A549 (cell line): Measurements from ENCODE around the gene APMAP. TPM values are rescaled to one million over a fixed set of nuclear protein-coding genes. Genes with fewer than 3 reads are reported as not detected.

ENCODE experiments used
- ATAC-seq, 2 experiments: fragments of 200-7000 bp in 1 of 2; fragments of >200 bp in 1 of 2; cut with Nextera tagmentation in 1 of 2; cut with Tn5 transposase in 1 of 2; 3 replicates each; pipeline versions ENCODE4 v1.8.0 to v1.9.1; 2018 to 2020; ENCODE audit warnings: mild to moderate bottlenecking in 1 of 2, moderate library complexity in 1 of 2
- CTCF ChIA-PET: fragments of 300-600 bp; sonication (Branson Sonifier 250); formaldehyde crosslinking; extraction: SDS; loops from one replicate; lab custom pipeline; 2021; ENCODE audit warnings: antibody characterized with exemption, inconsistent platforms; lab: Yijun Ruan, JAX
- POLR2A ChIA-PET: fragments of 350-600 bp; formaldehyde crosslinking; extraction: SDS; loops from one replicate; lab custom pipeline; 2021; ENCODE audit warnings: antibody characterized with exemption, inconsistent platforms; lab: Yijun Ruan, JAX
- DNase-seq, 2 experiments: peaks; one replicate each; pipeline versions ENCODE4 v3.0.0 to v3.0.0-alpha.2; 2011 to 2016; ENCODE audit warnings: low read depth in 1 of 2, low spot score in 1 of 2
- FAIRE-seq: peaks from 2 replicates; lab custom pipeline; 2011; peaks lifted over from hg19 to GRCh38; lab: Jason Lieb, UNC
- H3K27ac ChIP-seq, 2 experiments: fragments of >200 bp; sonication (Bioruptor Twin); formaldehyde crosslinking; 3 replicates each; pipeline ENCODE4 v1.5.1; 2016 to 2017
- H3K4me1 ChIP-seq: fragments of >200 bp; sonication (Bioruptor Twin); formaldehyde crosslinking; 3 replicates; pipeline ENCODE4 v1.6.1; 2016
- H3K4me2 ChIP-seq: fragments of >200 bp; sonication (Bioruptor Twin); formaldehyde crosslinking; 3 replicates; pipeline ENCODE4 v1.6.1; 2016
- H3K4me3 ChIP-seq: fragments of >200 bp; sonication (Bioruptor Twin); formaldehyde crosslinking; 3 replicates; pipeline ENCODE4 v1.5.1; 2016
- H3K9me3 ChIP-seq: fragments of >200 bp; sonication (Bioruptor Twin); formaldehyde crosslinking; 3 replicates; pipeline ENCODE4 v1.6.1; 2016
- ATOH8 ChIP-seq: fragments of 250-450 bp; sonication (Bioruptor Pico); IDR thresholded peaks from 2 replicates; pipeline ENCODE4 v1.5.0; 2020; ENCODE audit warnings: low read depth, mild to moderate bottlenecking, moderate library complexity
- CBX2 ChIP-seq: fragments of 200-600 bp; sonication (generic); IDR thresholded peaks from 2 replicates; pipeline ENCODE4 v1.6.1; 2016; ENCODE audit warnings: low read depth, mild to moderate bottlenecking, borderline replicate concordance
- CTCF ChIP-seq: fragments of >200 bp; sonication (Bioruptor Twin); formaldehyde crosslinking; IDR thresholded peaks from 3 replicates; pipeline ENCODE4 v1.5.1; 2016
- EHMT2 ChIP-seq: fragments of 200-600 bp; sonication (generic); IDR thresholded peaks from 2 replicates; pipeline ENCODE4 v1.6.1; 2016; ENCODE audit warnings: antibody characterized with exemption, low read depth, mild to moderate bottlenecking, moderate library complexity
- HMGXB4 ChIP-seq: fragments of 250-450 bp; sonication (Bioruptor Pico); IDR thresholded peaks from 2 replicates; pipeline ENCODE4 v1.5.0; 2021; ENCODE audit warnings: mild to moderate bottlenecking, moderate library complexity, borderline replicate concordance
- HOXB13 ChIP-seq: fragments of 250-450 bp; sonication (Bioruptor Pico); IDR thresholded peaks from 2 replicates; pipeline ENCODE4 v1.5.0; 2020; ENCODE audit warnings: low read depth, mild to moderate bottlenecking, moderate library complexity
- JUN ChIP-seq, 2 experiments: fragments of >200 bp; sonication (Bioruptor Twin); formaldehyde crosslinking; IDR thresholded peaks; 2 replicates in 1 of 2; 3 replicates in 1 of 2; pipeline ENCODE4 v1.6.1; 2016 to 2017
- KDM1A ChIP-seq: fragments of 200-600 bp; sonication (generic); IDR thresholded peaks from 2 replicates; pipeline ENCODE4 v1.6.1; 2016; ENCODE audit warnings: low read depth, mild to moderate bottlenecking
- PHF8 ChIP-seq: fragments of 200-600 bp; sonication (generic); IDR thresholded peaks from 2 replicates; pipeline ENCODE4 v1.6.1; 2016; ENCODE audit warnings: low read depth, mild to moderate bottlenecking, antibody characterized with exemption, moderate library complexity, borderline replicate concordance
- POLR2A ChIP-seq: IDR thresholded peaks from 2 replicates; pipeline ENCODE4 v1.6.1; 2012; ENCODE audit warnings: mild to moderate bottlenecking, low read length
- POLR2AphosphoS2 ChIP-seq: conservative IDR thresholded peaks from 2 replicates; pipeline ENCODE4 v1.6.1; 2012; ENCODE audit warnings: low read length, improper control_type of control experiment, inconsistent platforms
- RAD21 ChIP-seq, 2 experiments: fragments of >200 bp in 1 of 2; sonication (Bioruptor Twin) in 1 of 2; formaldehyde crosslinking in 1 of 2; IDR thresholded peaks in 1 of 2; conservative IDR thresholded peaks in 1 of 2; 2 replicates in 1 of 2; 3 replicates in 1 of 2; pipeline ENCODE4 v1.6.1; 2012 to 2018; ENCODE audit warnings: inconsistent platforms in 1 of 2
- RNF2 ChIP-seq: fragments of 200-600 bp; sonication (generic); IDR thresholded peaks from 2 replicates; pipeline ENCODE4 v1.6.1; 2016; ENCODE audit warnings: low read depth, mild to moderate bottlenecking, antibody characterized with exemption, moderate library complexity, borderline replicate concordance
- TFCP2L1 ChIP-seq: fragments of 250-450 bp; sonication (Bioruptor Pico); IDR thresholded peaks from 2 replicates; pipeline ENCODE4 v1.5.0; 2021; ENCODE audit warnings: mild to moderate bottlenecking
- TP53 ChIP-seq: fragments of 250-450 bp; sonication (Bioruptor Pico); IDR thresholded peaks from 2 replicates; pipeline ENCODE4 v1.5.0; 2021; ENCODE audit warnings: mild to moderate bottlenecking, moderate library complexity
- ZFP36 ChIP-seq: fragments of 450-650 bp; IDR thresholded peaks from 2 replicates; pipeline ENCODE4 v1.6.1; 2014; ENCODE audit warnings: borderline replicate concordance; ENCODE audit not compliant: partially characterized antibody
- WGBS: methylation state at CpG from one replicate; pipeline ENCODE4 v1.1.6; 2017; ENCODE audit errors: missing lambda C conversion rate; 5-methylcytosine and 5-hydroxymethylcytosine counted together
- polyA plus RNA-seq, 4 experiments: library from polyadenylated mRNA; depleted of rRNA in 3 of 4; stranded (reverse); fragments of >200 nt; fragmentation: RNase III in 1 of 4; extraction: RNeasy Plus Mini Kit Qiagen cat#74134 plus additional on column Dnase treatment in 1 of 4; gene quantifications; 2 replicates in 3 of 4; 3 replicates in 1 of 4; pipeline ENCODE4 v1.2.3, GENCODE V29; 2011 to 2017

The APMAP gene
- polyA plus RNA-seq, 2 of the 4 experiments (the other 2 are of a cell fraction): 113 to 141 TPM

- FAIRE-seq: no peak
- peaks cover 26% of the 10 kb centered on the region for H3K9me3 ChIP-seq
- no peak for DNase-seq
- no peak for TF ChIP-seq ZFP36
- no peaks in the 10 kb centered on the region for H3K4me1 ChIP-seq
- CTCF ChIA-PET: interaction anchor here (1.2 to 1.4 kb wide), 3 partner anchors 13 to 201 kb away, joined by 3 to 9 read pairs (median 3); no protein-coding TSS in a partner anchor
- no peak overlapping the region for H3K4me3 ChIP-seq
- POLR2A ChIA-PET: no interaction called here
- H3K27ac ChIP-seq: no peak overlapping the region
- 96% methylated on average over 1 of the region's 1 CpG for WGBS
- ATAC-seq: no peak
- H3K4me2 ChIP-seq: no peak overlapping the region
These were observed 15.2 kb downstream of the APMAP start for GRCh38 chr20:24977336-24977735.

- peaks cover 14% of the 10 kb centered on the region; the same call in 2 of the 3 replicates for H3K9me3 ChIP-seq
- no peak overlapping the region for H3K4me2 ChIP-seq
- no peak for DNase-seq
- TF ChIP-seq PHF8: no peak
- no peak for TF ChIP-seq HOXB13 (CRISPR knock-in tag)
- TF ChIP-seq POLR2A: no peak
- no peak for TF ChIP-seq ATOH8
- no peak for TF ChIP-seq TFCP2L1 (CRISPR knock-in tag)
- no peak for TF ChIP-seq JUN (IDR thresholded peaks at IDR 0.05)
- TF ChIP-seq CTCF: no peak
- CTCF ChIA-PET: interaction anchor here (1.5 kb wide), 1 partner anchor 8 kb away, joined by 3 read pairs; no protein-coding TSS in a partner anchor
- H3K4me1 ChIP-seq: no peaks in the 10 kb centered on the region
- no peak overlapping the region for H3K27ac ChIP-seq
- POLR2A ChIA-PET: no interaction called here
- no peak overlapping the region for H3K4me3 ChIP-seq
- no peak for FAIRE-seq
- WGBS: 95% methylated on average over 2 of the region's 2 CpGs
- ATAC-seq: no peak
These were observed 20.2 kb downstream of the APMAP start for GRCh38 chr20:24972341-24972740.

GRCh38 chr20:24971376-24972101 is 21.0 kb downstream of the APMAP start:
- no peak overlapping the region for H3K4me2 ChIP-seq
- CTCF ChIA-PET: no interaction called here
- no peak for DNase-seq
- H3K27ac ChIP-seq: no peak overlapping the region
- TF ChIP-seq EHMT2 (no peak), TP53 (CRISPR knock-in tag) (no peak), RAD21 (conservative IDR thresholded peaks at IDR 0.05 in 1 of 2, IDR thresholded peaks at IDR 0.05 in 1 of 2) (no peak), KDM1A (peak; percentile 66; the same call in 1 of the 2 replicates), HMGXB4 (CRISPR knock-in tag) (no peak)
- peaks cover 9% of the 10 kb centered on the region; the same call in 2 of the 3 replicates for H3K9me3 ChIP-seq
- no peak for ATAC-seq
- no peak overlapping the region for H3K4me3 ChIP-seq
- 90% methylated on average over 6 of the region's 6 CpGs for WGBS
- POLR2A ChIA-PET: no interaction called here
- H3K4me1 ChIP-seq: no peaks in the 10 kb centered on the region
- FAIRE-seq: no peak

GRCh38 chr20:24970754-24971153 is 21.8 kb downstream of the APMAP start:
- TF ChIP-seq RNF2: no peak
- TF ChIP-seq CBX2: no peak
- TF ChIP-seq HOXB13 (CRISPR knock-in tag): no peak
- TF ChIP-seq RAD21 (conservative IDR thresholded peaks at IDR 0.05 in 1 of 2, IDR thresholded peaks at IDR 0.05 in 1 of 2): no peak
- no peak for TF ChIP-seq POLR2AphosphoS2
- Histone ChIP-seq H3K4me3 (no peak overlapping the region), H3K27ac (no peak overlapping the region), H3K4me2 (no peak overlapping the region), H3K9me3 (peaks cover 5% of the 10 kb centered on the region; the same call in 1 of the 3 replicates), H3K4me1 (no peaks in the 10 kb centered on the region)
- FAIRE-seq: no peak
- 93% methylated on average over 8 of the region's 8 CpGs for WGBS
- DNase-seq: no peak
- ATAC-seq: no peak
- POLR2A ChIA-PET: no interaction called here
- CTCF ChIA-PET: interaction anchor here (0.6 kb wide), 1 partner anchor 536 kb away, joined by 3 read pairs; no protein-coding TSS in a partner anchor
